ENCODE data around the gene PUS10.

DNA sequence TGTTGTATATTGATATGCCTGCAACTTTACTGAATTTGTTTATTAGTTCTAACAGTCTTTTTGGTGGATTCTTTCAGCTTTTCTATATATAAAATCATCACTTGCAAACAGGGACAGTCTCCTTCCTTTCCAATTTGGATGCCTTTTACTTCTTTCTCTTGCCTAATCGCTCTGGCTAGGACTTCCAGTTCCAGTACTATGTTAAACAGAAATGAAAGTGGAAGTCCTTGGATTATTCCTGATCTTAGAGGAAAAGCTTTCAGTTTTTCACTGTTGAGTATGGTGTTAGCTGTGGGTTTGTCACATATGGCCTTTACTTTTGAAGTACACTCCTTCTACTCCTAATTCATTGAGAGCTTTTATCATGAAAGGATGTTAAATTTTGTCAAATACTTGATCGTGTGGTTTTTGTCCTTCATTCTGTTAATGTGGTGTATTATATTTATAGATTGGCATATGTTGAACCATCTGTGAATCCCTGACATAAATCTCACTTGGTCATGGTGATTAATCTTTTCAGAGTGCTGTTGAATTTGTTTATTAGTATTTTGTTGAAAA lies 83.8 kb downstream of the PUS10 start:
- TF ChIP-seq, protein P1, sequence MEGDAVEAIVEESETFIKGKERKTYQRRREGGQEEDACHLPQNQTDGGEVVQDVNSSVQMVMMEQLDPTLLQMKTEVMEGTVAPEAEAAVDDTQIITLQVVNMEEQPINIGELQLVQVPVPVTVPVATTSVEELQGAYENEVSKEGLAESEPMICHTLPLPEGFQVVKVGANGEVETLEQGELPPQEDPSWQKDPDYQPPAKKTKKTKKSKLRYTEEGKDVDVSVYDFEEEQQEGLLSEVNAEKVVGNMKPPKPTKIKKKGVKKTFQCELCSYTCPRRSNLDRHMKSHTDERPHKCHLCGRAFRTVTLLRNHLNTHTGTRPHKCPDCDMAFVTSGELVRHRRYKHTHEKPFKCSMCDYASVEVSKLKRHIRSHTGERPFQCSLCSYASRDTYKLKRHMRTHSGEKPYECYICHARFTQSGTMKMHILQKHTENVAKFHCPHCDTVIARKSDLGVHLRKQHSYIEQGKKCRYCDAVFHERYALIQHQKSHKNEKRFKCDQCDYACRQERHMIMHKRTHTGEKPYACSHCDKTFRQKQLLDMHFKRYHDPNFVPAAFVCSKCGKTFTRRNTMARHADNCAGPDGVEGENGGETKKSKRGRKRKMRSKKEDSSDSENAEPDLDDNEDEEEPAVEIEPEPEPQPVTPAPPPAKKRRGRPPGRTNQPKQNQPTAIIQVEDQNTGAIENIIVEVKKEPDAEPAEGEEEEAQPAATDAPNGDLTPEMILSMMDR (IDR thresholded peaks at IDR 0.05), result no peak
- no peak for TF ChIP-seq POLR2A (IDR thresholded peaks at IDR 0.05)
